Thoracic aorta (tissue), 2 donors: ENCODE data around the gene FAM117B. TPM values are rescaled to one million over a fixed set of nuclear protein-coding genes. Genes with fewer than 3 reads are reported as not detected.

Source experiments
- ATAC-seq: fragments of 150-250 bp; one replicate; pipeline ENCODE4 v1.8.0; 2017; ENCODE audit warnings: low read depth; ENCODE audit not compliant: insufficient number of reproducible peaks, low FRiP score
- DNase-seq: peaks from one replicate; pipeline ENCODE4 v3.0.0-alpha.2; 2020; ENCODE audit warnings: low spot score
- H3K27ac ChIP-seq, 2 donors: fragments of 200-600 bp; sonication (generic); 1 replicate in 1 of 2; 2 replicates in 1 of 2; pipeline ENCODE4 v1.5.1; 2016; ENCODE audit warnings: mild to moderate bottlenecking in 2 of 2, moderate library complexity in 2 of 2
- H3K27me3 ChIP-seq: fragments of 200-600 bp; sonication (generic); replicated peaks from 2 replicates; pipeline ENCODE4 v1.6.0; 2016; ENCODE audit warnings: mild to moderate bottlenecking; ENCODE audit not compliant: insufficient read depth
- H3K36me3 ChIP-seq: fragments of 200-600 bp; sonication (generic); one replicate; pipeline ENCODE4 v1.5.1; 2016
- H3K4me1 ChIP-seq, 2 donors: fragments of 200-600 bp; sonication (generic); 1 replicate in 1 of 2; 2 replicates in 1 of 2; pipeline versions ENCODE4 v1.5.1 to v1.6.0; 2016; ENCODE audit warnings: low read depth in 2 of 2, mild to moderate bottlenecking in 1 of 2; ENCODE audit not compliant: control insufficient read depth in 1 of 2
- H3K4me3 ChIP-seq: fragments of 200-600 bp; sonication (generic); 2 replicates; pipeline ENCODE4 v1.5.1; 2016; ENCODE audit warnings: mild to moderate bottlenecking
- H3K9me3 ChIP-seq: fragments of 200-600 bp; sonication (generic); 2 replicates; pipeline ENCODE4 v1.5.1; 2016
- CTCF ChIP-seq: fragments of 200-600 bp; sonication (generic); IDR thresholded peaks from one replicate; pipeline ENCODE4 v1.5.1; 2019; ENCODE audit warnings: antibody characterized with exemption
- total RNA-seq, 2 donors: library from RNA; depleted of rRNA; stranded (reverse); fragments of >200 nt; gene quantifications; one replicate each; pipeline versions ENCODE4 v1.1.0 to v1.2.3, GENCODE V29; 2016

FAM117B gene
- total RNA-seq, 2 donors from 2014 or later = 5.3 to 5.6 TPM

DNA sequence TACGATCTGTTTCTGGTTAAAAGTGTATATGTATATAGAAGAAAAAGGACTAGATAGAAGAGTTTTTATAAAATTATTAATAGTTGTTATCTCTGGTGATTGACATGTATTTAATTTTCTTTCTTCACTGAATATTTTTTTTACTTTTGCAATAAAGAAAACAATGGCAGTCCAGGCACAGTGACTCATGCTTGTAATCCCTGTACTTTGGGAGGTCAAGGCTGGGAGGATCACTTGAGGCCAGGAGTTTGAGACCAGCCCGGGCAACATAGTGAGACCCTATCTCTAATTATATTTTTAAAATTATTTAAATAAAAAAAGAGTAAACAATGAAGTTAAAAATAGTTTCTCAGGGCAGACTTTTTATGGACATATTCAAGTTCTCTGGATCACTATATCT is 114.7 kb downstream of the FAM117B start:
- Histone ChIP-seq H3K4me1 (no peaks in the 10 kb centered on the region), H3K27ac (no peak overlapping the region), H3K27me3 (no peaks in the 10 kb centered on the region), H3K9me3 (peaks cover under 1% of the 10 kb centered on the region), H3K4me3 (no peak overlapping the region), H3K36me3 (no peaks in the 10 kb centered on the region)
- DNase-seq = no peak
- TF ChIP-seq CTCF = no peak
- no peak for ATAC-seq

- H3K4me1 ChIP-seq = no peaks in the 10 kb centered on the region
- H3K9me3 ChIP-seq = no peaks in the 10 kb centered on the region
- no peak overlapping the region for H3K4me3 ChIP-seq
Observed at GRCh38 chr2:202750763-202751427, 116.1 kb downstream of the FAM117B start.

GRCh38 chr2:202752071-202752470 is 117.3 kb downstream of the FAM117B start:
- TF ChIP-seq CTCF = no peak
- no peak overlapping the region for H3K27ac ChIP-seq
- DNase-seq = no peak
- H3K36me3 ChIP-seq = peaks cover under 1% of the 10 kb centered on the region
- no peaks in the 10 kb centered on the region for H3K27me3 ChIP-seq
- no peak overlapping the region for H3K4me3 ChIP-seq
- H3K4me1 ChIP-seq = no peaks in the 10 kb centered on the region
- H3K9me3 ChIP-seq = no peaks in the 10 kb centered on the region
- ATAC-seq = no peak

More at GRCh38 chr2:202750763-202751427, 116.1 kb downstream of the FAM117B start:
- DNase-seq = no peak
- ATAC-seq = no peak
- no peak for TF ChIP-seq CTCF
- no peaks in the 10 kb centered on the region for H3K36me3 ChIP-seq
- no peaks in the 10 kb centered on the region for H3K27me3 ChIP-seq
- H3K27ac ChIP-seq = no peak overlapping the region

DNA sequence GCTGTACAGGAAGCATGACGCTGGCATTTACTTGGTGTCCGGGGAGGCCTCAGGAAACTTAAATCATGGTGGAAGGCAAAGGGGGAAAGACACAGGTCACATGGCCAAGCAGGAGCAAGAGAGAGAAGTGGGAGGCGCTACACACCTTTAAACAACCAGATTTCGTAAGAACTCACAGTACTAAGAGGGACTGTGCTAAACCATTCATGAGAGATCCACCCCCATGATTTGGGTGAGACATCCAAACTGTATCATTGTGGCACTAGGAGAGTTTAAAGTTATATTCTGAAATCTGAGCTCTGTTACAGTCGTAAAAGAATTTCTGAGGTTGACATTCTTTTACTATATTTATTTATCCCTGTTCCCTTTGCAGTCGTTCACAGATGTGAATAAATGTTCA is 120.2 kb downstream of the FAM117B start:
- DNase-seq = no peak
- peaks cover 3% of the 10 kb centered on the region for H3K36me3 ChIP-seq
- H3K27ac ChIP-seq = no peak overlapping the region
- no peaks in the 10 kb centered on the region for H3K9me3 ChIP-seq
- no peaks in the 10 kb centered on the region for H3K27me3 ChIP-seq
- TF ChIP-seq CTCF = no peak
- H3K4me3 ChIP-seq = no peak overlapping the region
- no peak for ATAC-seq
- no peaks in the 10 kb centered on the region for H3K4me1 ChIP-seq

DNA sequence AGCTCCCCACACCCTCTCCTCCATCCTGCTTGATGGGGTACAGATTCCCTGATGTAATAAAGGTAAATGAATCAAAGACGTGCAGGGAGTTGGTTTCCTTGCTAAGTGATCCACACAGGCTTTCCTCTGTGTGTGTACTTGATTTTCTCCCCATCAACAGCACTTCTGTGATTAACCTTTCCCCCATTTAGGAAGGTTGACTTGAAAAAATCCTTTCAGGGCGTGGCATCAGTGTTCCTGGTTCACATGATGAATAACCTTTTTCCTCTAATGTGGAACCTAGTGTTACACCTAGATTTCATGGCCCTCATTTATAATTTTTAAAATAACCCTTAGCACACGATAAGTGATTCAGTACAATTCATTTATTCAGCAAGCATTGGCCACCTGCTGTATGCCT is 121.8 kb downstream of the FAM117B start:
- no peaks in the 10 kb centered on the region for H3K27me3 ChIP-seq
- H3K9me3 ChIP-seq = no peaks in the 10 kb centered on the region
- DNase-seq = no peak
- TF ChIP-seq CTCF = no peak
- H3K36me3 ChIP-seq = peaks cover 3% of the 10 kb centered on the region
- no peaks in the 10 kb centered on the region for H3K4me1 ChIP-seq
- H3K27ac ChIP-seq = no peak overlapping the region
- ATAC-seq = no peak
- H3K4me3 ChIP-seq = no peak overlapping the region
